HEK293 (cell line): ENCODE measurements around the gene COPZ1.

Experiments used
- IKZF3 ChIP-seq: fragments of 450-650 bp; IDR thresholded peaks from 2 replicates; pipeline ENCODE4 v1.5.0; 2018; ENCODE audit warnings: missing biosample characterization, mild to moderate bottlenecking, missing genetic modification characterization, moderate library complexity
- KLF10 ChIP-seq: fragments of 450-650 bp; IDR thresholded peaks from 2 replicates; pipeline ENCODE4 v1.5.1; 2018; ENCODE audit warnings: missing biosample characterization, mild to moderate bottlenecking, missing genetic modification characterization
- SALL2 ChIP-seq: fragments of 450-650 bp; formaldehyde crosslinking; IDR thresholded peaks from 2 replicates; pipeline ENCODE4 v1.5.0; 2017; ENCODE audit warnings: missing biosample characterization, mild to moderate bottlenecking, missing genetic modification characterization, borderline replicate concordance
- SP2 ChIP-seq: fragments of 450-650 bp; formaldehyde crosslinking; IDR thresholded peaks from 2 replicates; pipeline ENCODE4 v1.5.1; 2016; ENCODE audit warnings: missing biosample characterization, missing genetic modification characterization
- YY1 ChIP-seq: fragments of 450-650 bp; formaldehyde crosslinking; IDR thresholded peaks from 2 replicates; pipeline ENCODE4 v1.5.1; 2018; ENCODE audit warnings: missing biosample characterization, missing genetic modification characterization
- ZBTB20 ChIP-seq: fragments of 450-650 bp; formaldehyde crosslinking; IDR thresholded peaks from 2 replicates; pipeline ENCODE4 v1.5.1; 2016; ENCODE audit warnings: missing biosample characterization, missing genetic modification characterization
- ZNF114 ChIP-seq: fragments of 450-650 bp; formaldehyde crosslinking; IDR thresholded peaks from 2 replicates; pipeline ENCODE4 v1.5.0; 2017; ENCODE audit warnings: missing biosample characterization, missing genetic modification characterization
- ZNF19 ChIP-seq: fragments of 450-650 bp; formaldehyde crosslinking; IDR thresholded peaks from 2 replicates; pipeline ENCODE4; 2016; ENCODE audit warnings: missing biosample characterization, missing genetic modification characterization, low read depth
- ZNF223 ChIP-seq: fragments of 450-650 bp; formaldehyde crosslinking; IDR thresholded peaks from 2 replicates; pipeline ENCODE4 v1.5.1; 2016; ENCODE audit warnings: missing biosample characterization, missing genetic modification characterization
- ZNF433 ChIP-seq: fragments of 450-650 bp; formaldehyde crosslinking; IDR thresholded peaks from 2 replicates; pipeline ENCODE4 v1.5.1; 2016; ENCODE audit warnings: missing biosample characterization, missing genetic modification characterization, low read depth
- ZNF514 ChIP-seq: fragments of 450-650 bp; formaldehyde crosslinking; IDR thresholded peaks from 2 replicates; pipeline ENCODE4 v1.5.1; 2016; ENCODE audit warnings: missing biosample characterization, missing genetic modification characterization
- ZNF555 ChIP-seq: fragments of 450-650 bp; formaldehyde crosslinking; conservative IDR thresholded peaks from 2 replicates; pipeline ENCODE4 v1.5.1; 2017; ENCODE audit warnings: missing biosample characterization, mild to moderate bottlenecking, missing genetic modification characterization, inconsistent platforms
- ZNF629 ChIP-seq: fragments of 450-650 bp; formaldehyde crosslinking; IDR thresholded peaks from 2 replicates; pipeline ENCODE4 v1.5.1; 2017; ENCODE audit warnings: missing biosample characterization, missing genetic modification characterization
- ZNF664 ChIP-seq: fragments of 450-650 bp; formaldehyde crosslinking; IDR thresholded peaks from 2 replicates; pipeline ENCODE4 v1.5.1; 2016; ENCODE audit warnings: missing biosample characterization, missing genetic modification characterization
- TF ChIP-seq, protein P1 (sequence below): fragments of 450-650 bp; IDR thresholded peaks from 2 replicates; pipeline ENCODE4 v1.5.1; 2018; ENCODE audit warnings: missing biosample characterization, missing genetic modification characterization
- TF ChIP-seq, protein P2 (sequence below): fragments of 450-650 bp; IDR thresholded peaks from 2 replicates; pipeline ENCODE4 v1.5.1; 2018; ENCODE audit warnings: missing biosample characterization, mild to moderate bottlenecking, missing genetic modification characterization
- TF ChIP-seq, protein P3 (sequence below): fragments of 450-650 bp; formaldehyde crosslinking; IDR thresholded peaks from 2 replicates; pipeline ENCODE4 v1.5.1; 2016; ENCODE audit warnings: missing biosample characterization, missing genetic modification characterization, borderline replicate concordance
- TF ChIP-seq, protein P4 (sequence below): fragments of 450-650 bp; formaldehyde crosslinking; IDR thresholded peaks from 2 replicates; pipeline ENCODE4 v1.5.1; 2016; ENCODE audit warnings: missing biosample characterization, missing genetic modification characterization
- TF ChIP-seq, protein P5 (sequence below): fragments of 450-650 bp; formaldehyde crosslinking; IDR thresholded peaks from 2 replicates; pipeline ENCODE4 v1.5.1; 2016; ENCODE audit warnings: missing biosample characterization, missing genetic modification characterization
- TF ChIP-seq, protein P6 (sequence below): fragments of 450-650 bp; formaldehyde crosslinking; IDR thresholded peaks from 2 replicates; pipeline ENCODE4 v1.5.1; 2017; ENCODE audit warnings: missing biosample characterization, missing genetic modification characterization
- TF ChIP-seq, protein P7 (sequence below): fragments of 450-650 bp; formaldehyde crosslinking; IDR thresholded peaks from 2 replicates; pipeline ENCODE4 v1.5.1; 2016; ENCODE audit warnings: missing biosample characterization, missing genetic modification characterization

The COPZ1 gene

DNA sequence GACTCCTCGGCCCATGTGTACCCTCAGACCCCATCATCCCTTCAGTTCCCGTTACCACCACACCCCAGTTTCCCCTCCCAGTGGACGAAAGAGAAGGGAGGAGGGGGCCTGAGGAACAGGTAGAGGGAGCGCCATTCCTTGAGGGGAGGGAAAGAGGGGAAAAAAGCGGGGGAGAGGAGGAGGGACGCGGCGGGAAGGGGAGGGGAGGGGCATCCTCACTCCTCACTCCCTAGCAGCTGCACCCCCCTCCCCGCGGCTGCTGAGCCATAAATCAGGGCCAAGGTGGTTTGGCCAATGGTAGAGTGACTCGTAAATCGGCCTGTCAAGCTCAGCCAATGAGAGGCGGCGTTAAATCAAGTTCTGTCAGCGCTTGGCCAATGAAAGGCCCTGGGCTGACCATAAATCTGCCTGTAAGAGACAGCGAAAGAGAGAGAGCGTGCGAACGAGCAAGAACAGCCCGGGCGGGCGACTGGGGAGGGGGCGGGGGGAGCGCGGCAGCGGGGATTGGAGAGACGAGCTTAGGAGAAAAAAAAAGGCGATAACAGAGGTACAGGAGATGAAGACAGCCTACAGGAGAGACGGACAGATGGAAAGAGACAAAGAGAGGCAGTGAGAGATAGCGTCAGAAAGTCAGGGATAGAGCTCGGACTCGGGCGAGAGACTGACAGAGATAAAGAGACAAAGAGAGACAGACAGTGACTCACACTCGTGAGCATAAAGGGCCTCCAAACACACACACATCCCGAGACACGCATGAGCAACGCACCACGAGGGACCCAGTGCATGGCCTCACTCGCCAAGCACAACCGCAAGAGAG, 34.2 kb downstream of the COPZ1 start (continued):
- TF ChIP-seq, protein P1, sequence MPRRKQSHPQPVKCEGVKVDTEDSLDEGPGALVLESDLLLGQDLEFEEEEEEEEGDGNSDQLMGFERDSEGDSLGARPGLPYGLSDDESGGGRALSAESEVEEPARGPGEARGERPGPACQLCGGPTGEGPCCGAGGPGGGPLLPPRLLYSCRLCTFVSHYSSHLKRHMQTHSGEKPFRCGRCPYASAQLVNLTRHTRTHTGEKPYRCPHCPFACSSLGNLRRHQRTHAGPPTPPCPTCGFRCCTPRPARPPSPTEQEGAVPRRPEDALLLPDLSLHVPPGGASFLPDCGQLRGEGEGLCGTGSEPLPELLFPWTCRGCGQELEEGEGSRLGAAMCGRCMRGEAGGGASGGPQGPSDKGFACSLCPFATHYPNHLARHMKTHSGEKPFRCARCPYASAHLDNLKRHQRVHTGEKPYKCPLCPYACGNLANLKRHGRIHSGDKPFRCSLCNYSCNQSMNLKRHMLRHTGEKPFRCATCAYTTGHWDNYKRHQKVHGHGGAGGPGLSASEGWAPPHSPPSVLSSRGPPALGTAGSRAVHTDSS (tag by site-specific recombination): no peak
- TF ChIP-seq KLF10: peak; percentile 94
- TF ChIP-seq ZNF114 (tag by site-specific recombination): no peak
- TF ChIP-seq SALL2 (tag by site-specific recombination): no peak
- peak; percentile 93 for TF ChIP-seq ZNF629 (tag by site-specific recombination)
- TF ChIP-seq SP2 (tag by site-specific recombination): peak; percentile 100
- TF ChIP-seq ZBTB20 (tag by site-specific recombination): peak; percentile 5; the same call in 1 of the 2 replicates
- no peak; the same call in 1 of the 2 replicates for TF ChIP-seq YY1 (tag by site-specific recombination)
- TF ChIP-seq ZNF664 (tag by site-specific recombination): peak; percentile 89
- no peak for TF ChIP-seq ZNF433
- TF ChIP-seq ZNF19 (tag by site-specific recombination): no peak
- TF ChIP-seq ZNF514 (tag by site-specific recombination): no peak; the same call in 1 of the 2 replicates
- TF ChIP-seq, protein P2, sequence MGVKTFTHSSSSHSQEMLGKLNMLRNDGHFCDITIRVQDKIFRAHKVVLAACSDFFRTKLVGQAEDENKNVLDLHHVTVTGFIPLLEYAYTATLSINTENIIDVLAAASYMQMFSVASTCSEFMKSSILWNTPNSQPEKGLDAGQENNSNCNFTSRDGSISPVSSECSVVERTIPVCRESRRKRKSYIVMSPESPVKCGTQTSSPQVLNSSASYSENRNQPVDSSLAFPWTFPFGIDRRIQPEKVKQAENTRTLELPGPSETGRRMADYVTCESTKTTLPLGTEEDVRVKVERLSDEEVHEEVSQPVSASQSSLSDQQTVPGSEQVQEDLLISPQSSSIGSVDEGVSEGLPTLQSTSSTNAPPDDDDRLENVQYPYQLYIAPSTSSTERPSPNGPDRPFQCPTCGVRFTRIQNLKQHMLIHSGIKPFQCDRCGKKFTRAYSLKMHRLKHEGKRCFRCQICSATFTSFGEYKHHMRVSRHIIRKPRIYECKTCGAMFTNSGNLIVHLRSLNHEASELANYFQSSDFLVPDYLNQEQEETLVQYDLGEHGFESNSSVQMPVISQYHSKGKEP (tag by site-specific recombination): peak; percentile 84
- peak; percentile 95 for TF ChIP-seq IKZF3 (tag by site-specific recombination)
- TF ChIP-seq, protein P3, sequence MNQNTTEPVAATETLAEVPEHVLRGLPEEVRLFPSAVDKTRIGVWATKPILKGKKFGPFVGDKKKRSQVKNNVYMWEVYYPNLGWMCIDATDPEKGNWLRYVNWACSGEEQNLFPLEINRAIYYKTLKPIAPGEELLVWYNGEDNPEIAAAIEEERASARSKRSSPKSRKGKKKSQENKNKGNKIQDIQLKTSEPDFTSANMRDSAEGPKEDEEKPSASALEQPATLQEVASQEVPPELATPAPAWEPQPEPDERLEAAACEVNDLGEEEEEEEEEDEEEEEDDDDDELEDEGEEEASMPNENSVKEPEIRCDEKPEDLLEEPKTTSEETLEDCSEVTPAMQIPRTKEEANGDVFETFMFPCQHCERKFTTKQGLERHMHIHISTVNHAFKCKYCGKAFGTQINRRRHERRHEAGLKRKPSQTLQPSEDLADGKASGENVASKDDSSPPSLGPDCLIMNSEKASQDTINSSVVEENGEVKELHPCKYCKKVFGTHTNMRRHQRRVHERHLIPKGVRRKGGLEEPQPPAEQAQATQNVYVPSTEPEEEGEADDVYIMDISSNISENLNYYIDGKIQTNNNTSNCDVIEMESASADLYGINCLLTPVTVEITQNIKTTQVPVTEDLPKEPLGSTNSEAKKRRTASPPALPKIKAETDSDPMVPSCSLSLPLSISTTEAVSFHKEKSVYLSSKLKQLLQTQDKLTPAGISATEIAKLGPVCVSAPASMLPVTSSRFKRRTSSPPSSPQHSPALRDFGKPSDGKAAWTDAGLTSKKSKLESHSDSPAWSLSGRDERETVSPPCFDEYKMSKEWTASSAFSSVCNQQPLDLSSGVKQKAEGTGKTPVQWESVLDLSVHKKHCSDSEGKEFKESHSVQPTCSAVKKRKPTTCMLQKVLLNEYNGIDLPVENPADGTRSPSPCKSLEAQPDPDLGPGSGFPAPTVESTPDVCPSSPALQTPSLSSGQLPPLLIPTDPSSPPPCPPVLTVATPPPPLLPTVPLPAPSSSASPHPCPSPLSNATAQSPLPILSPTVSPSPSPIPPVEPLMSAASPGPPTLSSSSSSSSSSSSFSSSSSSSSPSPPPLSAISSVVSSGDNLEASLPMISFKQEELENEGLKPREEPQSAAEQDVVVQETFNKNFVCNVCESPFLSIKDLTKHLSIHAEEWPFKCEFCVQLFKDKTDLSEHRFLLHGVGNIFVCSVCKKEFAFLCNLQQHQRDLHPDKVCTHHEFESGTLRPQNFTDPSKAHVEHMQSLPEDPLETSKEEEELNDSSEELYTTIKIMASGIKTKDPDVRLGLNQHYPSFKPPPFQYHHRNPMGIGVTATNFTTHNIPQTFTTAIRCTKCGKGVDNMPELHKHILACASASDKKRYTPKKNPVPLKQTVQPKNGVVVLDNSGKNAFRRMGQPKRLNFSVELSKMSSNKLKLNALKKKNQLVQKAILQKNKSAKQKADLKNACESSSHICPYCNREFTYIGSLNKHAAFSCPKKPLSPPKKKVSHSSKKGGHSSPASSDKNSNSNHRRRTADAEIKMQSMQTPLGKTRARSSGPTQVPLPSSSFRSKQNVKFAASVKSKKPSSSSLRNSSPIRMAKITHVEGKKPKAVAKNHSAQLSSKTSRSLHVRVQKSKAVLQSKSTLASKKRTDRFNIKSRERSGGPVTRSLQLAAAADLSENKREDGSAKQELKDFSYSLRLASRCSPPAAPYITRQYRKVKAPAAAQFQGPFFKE (tag by site-specific recombination): peak; percentile 62; the same call in 1 of the 2 replicates
- no peak for TF ChIP-seq ZNF555 (tag by site-specific recombination)
- TF ChIP-seq, protein P4, sequence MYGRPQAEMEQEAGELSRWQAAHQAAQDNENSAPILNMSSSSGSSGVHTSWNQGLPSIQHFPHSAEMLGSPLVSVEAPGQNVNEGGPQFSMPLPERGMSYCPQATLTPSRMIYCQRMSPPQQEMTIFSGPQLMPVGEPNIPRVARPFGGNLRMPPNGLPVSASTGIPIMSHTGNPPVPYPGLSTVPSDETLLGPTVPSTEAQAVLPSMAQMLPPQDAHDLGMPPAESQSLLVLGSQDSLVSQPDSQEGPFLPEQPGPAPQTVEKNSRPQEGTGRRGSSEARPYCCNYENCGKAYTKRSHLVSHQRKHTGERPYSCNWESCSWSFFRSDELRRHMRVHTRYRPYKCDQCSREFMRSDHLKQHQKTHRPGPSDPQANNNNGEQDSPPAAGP (tag by site-specific recombination): peak; percentile 100
- TF ChIP-seq, protein P5, sequence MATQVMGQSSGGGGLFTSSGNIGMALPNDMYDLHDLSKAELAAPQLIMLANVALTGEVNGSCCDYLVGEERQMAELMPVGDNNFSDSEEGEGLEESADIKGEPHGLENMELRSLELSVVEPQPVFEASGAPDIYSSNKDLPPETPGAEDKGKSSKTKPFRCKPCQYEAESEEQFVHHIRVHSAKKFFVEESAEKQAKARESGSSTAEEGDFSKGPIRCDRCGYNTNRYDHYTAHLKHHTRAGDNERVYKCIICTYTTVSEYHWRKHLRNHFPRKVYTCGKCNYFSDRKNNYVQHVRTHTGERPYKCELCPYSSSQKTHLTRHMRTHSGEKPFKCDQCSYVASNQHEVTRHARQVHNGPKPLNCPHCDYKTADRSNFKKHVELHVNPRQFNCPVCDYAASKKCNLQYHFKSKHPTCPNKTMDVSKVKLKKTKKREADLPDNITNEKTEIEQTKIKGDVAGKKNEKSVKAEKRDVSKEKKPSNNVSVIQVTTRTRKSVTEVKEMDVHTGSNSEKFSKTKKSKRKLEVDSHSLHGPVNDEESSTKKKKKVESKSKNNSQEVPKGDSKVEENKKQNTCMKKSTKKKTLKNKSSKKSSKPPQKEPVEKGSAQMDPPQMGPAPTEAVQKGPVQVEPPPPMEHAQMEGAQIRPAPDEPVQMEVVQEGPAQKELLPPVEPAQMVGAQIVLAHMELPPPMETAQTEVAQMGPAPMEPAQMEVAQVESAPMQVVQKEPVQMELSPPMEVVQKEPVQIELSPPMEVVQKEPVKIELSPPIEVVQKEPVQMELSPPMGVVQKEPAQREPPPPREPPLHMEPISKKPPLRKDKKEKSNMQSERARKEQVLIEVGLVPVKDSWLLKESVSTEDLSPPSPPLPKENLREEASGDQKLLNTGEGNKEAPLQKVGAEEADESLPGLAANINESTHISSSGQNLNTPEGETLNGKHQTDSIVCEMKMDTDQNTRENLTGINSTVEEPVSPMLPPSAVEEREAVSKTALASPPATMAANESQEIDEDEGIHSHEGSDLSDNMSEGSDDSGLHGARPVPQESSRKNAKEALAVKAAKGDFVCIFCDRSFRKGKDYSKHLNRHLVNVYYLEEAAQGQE (tag by site-specific recombination): no peak; the same call in none of the 2 replicates
- TF ChIP-seq, protein P6, sequence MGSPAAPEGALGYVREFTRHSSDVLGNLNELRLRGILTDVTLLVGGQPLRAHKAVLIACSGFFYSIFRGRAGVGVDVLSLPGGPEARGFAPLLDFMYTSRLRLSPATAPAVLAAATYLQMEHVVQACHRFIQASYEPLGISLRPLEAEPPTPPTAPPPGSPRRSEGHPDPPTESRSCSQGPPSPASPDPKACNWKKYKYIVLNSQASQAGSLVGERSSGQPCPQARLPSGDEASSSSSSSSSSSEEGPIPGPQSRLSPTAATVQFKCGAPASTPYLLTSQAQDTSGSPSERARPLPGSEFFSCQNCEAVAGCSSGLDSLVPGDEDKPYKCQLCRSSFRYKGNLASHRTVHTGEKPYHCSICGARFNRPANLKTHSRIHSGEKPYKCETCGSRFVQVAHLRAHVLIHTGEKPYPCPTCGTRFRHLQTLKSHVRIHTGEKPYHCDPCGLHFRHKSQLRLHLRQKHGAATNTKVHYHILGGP (tag by site-specific recombination): no peak
- peak; percentile 32; the same call in 1 of the 2 replicates for TF ChIP-seq ZNF223 (tag by site-specific recombination)
- TF ChIP-seq, protein P7, sequence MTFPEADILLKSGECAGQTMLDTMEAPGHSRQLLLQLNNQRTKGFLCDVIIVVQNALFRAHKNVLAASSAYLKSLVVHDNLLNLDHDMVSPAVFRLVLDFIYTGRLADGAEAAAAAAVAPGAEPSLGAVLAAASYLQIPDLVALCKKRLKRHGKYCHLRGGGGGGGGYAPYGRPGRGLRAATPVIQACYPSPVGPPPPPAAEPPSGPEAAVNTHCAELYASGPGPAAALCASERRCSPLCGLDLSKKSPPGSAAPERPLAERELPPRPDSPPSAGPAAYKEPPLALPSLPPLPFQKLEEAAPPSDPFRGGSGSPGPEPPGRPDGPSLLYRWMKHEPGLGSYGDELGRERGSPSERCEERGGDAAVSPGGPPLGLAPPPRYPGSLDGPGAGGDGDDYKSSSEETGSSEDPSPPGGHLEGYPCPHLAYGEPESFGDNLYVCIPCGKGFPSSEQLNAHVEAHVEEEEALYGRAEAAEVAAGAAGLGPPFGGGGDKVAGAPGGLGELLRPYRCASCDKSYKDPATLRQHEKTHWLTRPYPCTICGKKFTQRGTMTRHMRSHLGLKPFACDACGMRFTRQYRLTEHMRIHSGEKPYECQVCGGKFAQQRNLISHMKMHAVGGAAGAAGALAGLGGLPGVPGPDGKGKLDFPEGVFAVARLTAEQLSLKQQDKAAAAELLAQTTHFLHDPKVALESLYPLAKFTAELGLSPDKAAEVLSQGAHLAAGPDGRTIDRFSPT (tag by site-specific recombination): peak; percentile 67
